ENCODE measurements around the gene BPIFB4.

DNA sequence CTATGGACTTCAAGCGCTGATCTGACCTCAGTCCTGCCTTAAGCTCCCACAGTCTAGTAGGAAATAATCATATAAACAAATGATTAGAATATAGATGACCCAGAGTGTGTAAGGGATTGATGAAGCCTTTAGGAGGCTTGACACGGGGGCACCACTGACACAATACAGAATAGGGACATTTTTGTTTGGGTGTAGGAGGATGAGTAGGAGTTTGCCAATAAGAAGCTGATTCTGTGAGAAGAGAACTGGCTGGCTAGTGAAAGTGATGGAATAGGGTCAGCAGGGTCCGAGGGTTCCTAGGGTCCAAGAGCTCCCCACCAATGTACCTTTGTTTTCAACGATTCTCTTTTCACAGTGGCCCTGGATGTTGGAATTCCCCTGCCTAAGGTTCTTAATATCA lies 7.1 kb upstream of the BPIFB4 start:
- TF ChIP-seq, protein P1, sequence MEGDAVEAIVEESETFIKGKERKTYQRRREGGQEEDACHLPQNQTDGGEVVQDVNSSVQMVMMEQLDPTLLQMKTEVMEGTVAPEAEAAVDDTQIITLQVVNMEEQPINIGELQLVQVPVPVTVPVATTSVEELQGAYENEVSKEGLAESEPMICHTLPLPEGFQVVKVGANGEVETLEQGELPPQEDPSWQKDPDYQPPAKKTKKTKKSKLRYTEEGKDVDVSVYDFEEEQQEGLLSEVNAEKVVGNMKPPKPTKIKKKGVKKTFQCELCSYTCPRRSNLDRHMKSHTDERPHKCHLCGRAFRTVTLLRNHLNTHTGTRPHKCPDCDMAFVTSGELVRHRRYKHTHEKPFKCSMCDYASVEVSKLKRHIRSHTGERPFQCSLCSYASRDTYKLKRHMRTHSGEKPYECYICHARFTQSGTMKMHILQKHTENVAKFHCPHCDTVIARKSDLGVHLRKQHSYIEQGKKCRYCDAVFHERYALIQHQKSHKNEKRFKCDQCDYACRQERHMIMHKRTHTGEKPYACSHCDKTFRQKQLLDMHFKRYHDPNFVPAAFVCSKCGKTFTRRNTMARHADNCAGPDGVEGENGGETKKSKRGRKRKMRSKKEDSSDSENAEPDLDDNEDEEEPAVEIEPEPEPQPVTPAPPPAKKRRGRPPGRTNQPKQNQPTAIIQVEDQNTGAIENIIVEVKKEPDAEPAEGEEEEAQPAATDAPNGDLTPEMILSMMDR (conservative IDR thresholded peaks at IDR 0.05; ENCODE audit: low read depth, low read length): no peak
- TF ChIP-seq RAD21 (IDR thresholded peaks at IDR 0.05; ENCODE audit: low read length) (no peak), POLR2A (IDR thresholded peaks at IDR 0.05; ENCODE audit: low read depth, low read length) (no peak), BHLHE40 (IDR thresholded peaks at IDR 0.05; ENCODE audit: low read depth, low read length) (no peak), SMC3 (IDR thresholded peaks at IDR 0.05; ENCODE audit: low read depth, low read length) (no peak), CHD1 (IDR thresholded peaks at IDR 0.05; ENCODE audit: low read depth, low read length) (no peak), MAFK (IDR thresholded peaks at IDR 0.05; ENCODE audit: low read depth, low read length) (no peak), MXI1 (IDR thresholded peaks at IDR 0.05; ENCODE audit: borderline replicate concordance, low read depth, low read length) (no peak), RCOR1 (IDR thresholded peaks at IDR 0.05; ENCODE audit: insufficient replicate concordance, low read length) (no peak), MAZ (IDR thresholded peaks at IDR 0.05; ENCODE audit: borderline replicate concordance, low read depth, low read length) (no peak), CEBPB (IDR thresholded peaks at IDR 0.05; ENCODE audit: low read depth, low read length) (no peak)
- TF ChIP-seq, protein P2, sequence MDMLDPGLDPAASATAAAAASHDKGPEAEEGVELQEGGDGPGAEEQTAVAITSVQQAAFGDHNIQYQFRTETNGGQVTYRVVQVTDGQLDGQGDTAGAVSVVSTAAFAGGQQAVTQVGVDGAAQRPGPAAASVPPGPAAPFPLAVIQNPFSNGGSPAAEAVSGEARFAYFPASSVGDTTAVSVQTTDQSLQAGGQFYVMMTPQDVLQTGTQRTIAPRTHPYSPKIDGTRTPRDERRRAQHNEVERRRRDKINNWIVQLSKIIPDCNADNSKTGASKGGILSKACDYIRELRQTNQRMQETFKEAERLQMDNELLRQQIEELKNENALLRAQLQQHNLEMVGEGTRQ (IDR thresholded peaks at IDR 0.05; ENCODE audit: low read depth, low read length): no peak
- TF ChIP-seq, protein P3, sequence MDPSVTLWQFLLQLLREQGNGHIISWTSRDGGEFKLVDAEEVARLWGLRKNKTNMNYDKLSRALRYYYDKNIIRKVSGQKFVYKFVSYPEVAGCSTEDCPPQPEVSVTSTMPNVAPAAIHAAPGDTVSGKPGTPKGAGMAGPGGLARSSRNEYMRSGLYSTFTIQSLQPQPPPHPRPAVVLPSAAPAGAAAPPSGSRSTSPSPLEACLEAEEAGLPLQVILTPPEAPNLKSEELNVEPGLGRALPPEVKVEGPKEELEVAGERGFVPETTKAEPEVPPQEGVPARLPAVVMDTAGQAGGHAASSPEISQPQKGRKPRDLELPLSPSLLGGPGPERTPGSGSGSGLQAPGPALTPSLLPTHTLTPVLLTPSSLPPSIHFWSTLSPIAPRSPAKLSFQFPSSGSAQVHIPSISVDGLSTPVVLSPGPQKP (IDR thresholded peaks at IDR 0.05; ENCODE audit: borderline replicate concordance, low read depth, low read length): no peak

Data from IMR-90 (cell line).